DND-41 (cell line): ENCODE data around the gene SYNE2.

Source experiments
- EZH2 ChIP-seq: IDR thresholded peaks from 3 replicates; pipeline ENCODE4 v1.6.1; 2012; ENCODE audit warnings: borderline replicate concordance, low read depth, mild to moderate bottlenecking, moderate library complexity, low read length, inconsistent platforms; ENCODE audit not compliant: severe bottlenecking
- TF ChIP-seq, protein P1 (sequence below): IDR thresholded peaks from 2 replicates; pipeline ENCODE4 v1.5.1; 2012; ENCODE audit warnings: borderline replicate concordance, low read length, moderate library complexity, mild to moderate bottlenecking; ENCODE audit not compliant: poor library complexity, severe bottlenecking; ENCODE audit errors: extremely low read depth

DNA sequence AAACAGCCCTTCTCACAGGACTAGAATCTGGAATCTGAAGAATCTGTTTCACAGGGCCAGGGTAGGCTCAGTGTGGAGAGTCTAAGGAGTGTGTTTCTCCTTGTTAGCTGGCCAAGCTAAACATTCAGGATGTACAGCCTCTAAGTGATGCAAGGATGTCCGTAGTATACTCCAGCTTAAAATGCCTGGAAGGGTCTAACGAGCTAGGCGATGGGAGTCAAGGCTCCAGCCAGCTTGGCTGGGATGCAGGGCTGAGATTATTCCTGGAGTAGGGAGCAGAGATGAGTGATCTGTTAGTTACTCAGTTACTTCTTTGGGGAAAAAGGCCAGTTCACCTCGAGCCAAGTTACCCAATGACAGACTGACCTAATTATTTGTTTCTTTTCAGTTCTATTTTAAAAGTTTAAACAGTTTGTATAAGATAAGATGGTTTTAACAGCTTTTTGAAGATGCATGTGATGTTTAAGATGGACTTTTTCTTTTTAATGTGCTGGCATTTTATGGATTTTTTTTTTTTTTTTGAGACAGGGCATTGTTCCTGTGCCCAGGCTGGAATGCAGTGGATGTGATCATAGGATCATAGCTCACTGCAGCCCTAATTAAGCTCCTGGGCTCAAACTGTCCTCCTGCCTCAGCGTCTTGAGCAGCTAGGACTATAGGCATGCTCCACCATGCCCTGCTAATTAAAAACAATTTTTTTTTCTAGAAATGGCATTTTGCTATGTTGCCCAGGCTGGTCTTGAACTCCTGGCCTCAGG is 41.1 kb downstream of the SYNE2 start:
- TF ChIP-seq, protein P1, sequence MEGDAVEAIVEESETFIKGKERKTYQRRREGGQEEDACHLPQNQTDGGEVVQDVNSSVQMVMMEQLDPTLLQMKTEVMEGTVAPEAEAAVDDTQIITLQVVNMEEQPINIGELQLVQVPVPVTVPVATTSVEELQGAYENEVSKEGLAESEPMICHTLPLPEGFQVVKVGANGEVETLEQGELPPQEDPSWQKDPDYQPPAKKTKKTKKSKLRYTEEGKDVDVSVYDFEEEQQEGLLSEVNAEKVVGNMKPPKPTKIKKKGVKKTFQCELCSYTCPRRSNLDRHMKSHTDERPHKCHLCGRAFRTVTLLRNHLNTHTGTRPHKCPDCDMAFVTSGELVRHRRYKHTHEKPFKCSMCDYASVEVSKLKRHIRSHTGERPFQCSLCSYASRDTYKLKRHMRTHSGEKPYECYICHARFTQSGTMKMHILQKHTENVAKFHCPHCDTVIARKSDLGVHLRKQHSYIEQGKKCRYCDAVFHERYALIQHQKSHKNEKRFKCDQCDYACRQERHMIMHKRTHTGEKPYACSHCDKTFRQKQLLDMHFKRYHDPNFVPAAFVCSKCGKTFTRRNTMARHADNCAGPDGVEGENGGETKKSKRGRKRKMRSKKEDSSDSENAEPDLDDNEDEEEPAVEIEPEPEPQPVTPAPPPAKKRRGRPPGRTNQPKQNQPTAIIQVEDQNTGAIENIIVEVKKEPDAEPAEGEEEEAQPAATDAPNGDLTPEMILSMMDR: no peak
- TF ChIP-seq EZH2: no peak
